ENCODE data around the gene ALDH8A1.

GRCh38 chr6:134903448-134903847 is 46.5 kb downstream of the ALDH8A1 start:
- TF ChIP-seq EP300 (IDR thresholded peaks at IDR 0.05; ENCODE audit: borderline replicate concordance) (no peak), TEAD4 (IDR thresholded peaks at IDR 0.05) (no peak), REST (IDR thresholded peaks at IDR 0.05; ENCODE audit: low read depth) (no peak), TAF1 (IDR thresholded peaks at IDR 0.05; ENCODE audit: low read depth) (no peak), CREB1 (IDR thresholded peaks at IDR 0.05; ENCODE audit: low read depth) (no peak), ZBTB7A (IDR thresholded peaks at IDR 0.05; ENCODE audit: low read depth) (no peak), NFIC (IDR thresholded peaks at IDR 0.05) (no peak), YY1 (IDR thresholded peaks at IDR 0.05; ENCODE audit: low read depth) (no peak)
